SU-DHL-6 (cell line): ENCODE measurements around the gene PSKH1.

Experiments
- H2AFZ ChIP-seq: fragments of 200-600 bp; sonication (generic); 2 replicates; pipeline ENCODE4 v1.6.1; 2014; ENCODE audit warnings: low read depth, mild to moderate bottlenecking, moderate library complexity, mixed read lengths, antibody characterized with exemption, low read length; ENCODE audit not compliant: severe bottlenecking
- H3F3A ChIP-seq: fragments of 200-600 bp; shearing (Covaris generic); 2 replicates; pipeline ENCODE4 v1.6.0; 2016; ENCODE audit warnings: antibody characterized with exemption, mild to moderate bottlenecking; ENCODE audit not compliant: insufficient read depth
- H3K27ac ChIP-seq: fragments of 200-600 bp; sonication (generic); 2 replicates; pipeline ENCODE4 v1.5.1; 2016; ENCODE audit warnings: low read depth, mild to moderate bottlenecking, low read length, moderate library complexity, mixed read lengths
- H3K27me3 ChIP-seq: fragments of 200-600 bp; sonication (generic), shearing (Covaris generic); 2 replicates; pipeline ENCODE4 v1.6.0; 2014; ENCODE audit warnings: mild to moderate bottlenecking, low read length
- H3K36me3 ChIP-seq: fragments of 200-600 bp; sonication (generic); 2 replicates; pipeline ENCODE4 v1.6.1; 2014; ENCODE audit warnings: mild to moderate bottlenecking, low read length, mixed read lengths
- H3K4me2 ChIP-seq: fragments of 300-600, 200-600 bp; shearing (Covaris generic), sonication (generic); 2 replicates; pipeline ENCODE4 v1.6.0; 2014; ENCODE audit warnings: low read length, low read depth, mild to moderate bottlenecking; ENCODE audit not compliant: poor library complexity, severe bottlenecking
- H3K4me3 ChIP-seq: fragments of 200-600 bp; sonication (generic); 2 replicates; pipeline ENCODE4 v1.5.1; 2014; ENCODE audit warnings: antibody characterized with exemption, low read length, mild to moderate bottlenecking, mixed read lengths; ENCODE audit not compliant: insufficient read depth, poor library complexity, severe bottlenecking
- H3K79me2 ChIP-seq: fragments of 200-600 bp; sonication (generic); 2 replicates; pipeline ENCODE4 v1.6.1; 2014; ENCODE audit warnings: mild to moderate bottlenecking, low read length, moderate library complexity; ENCODE audit not compliant: insufficient read depth
- H3K9ac ChIP-seq: fragments of 200-600 bp; sonication (generic); 2 replicates; pipeline ENCODE4 v1.7.0; 2014; ENCODE audit warnings: mild to moderate bottlenecking, low read length
- H3K9me2 ChIP-seq: fragments of 200-600 bp; sonication (generic); replicated peaks from 2 replicates; pipeline ENCODE4 v1.6.1; 2014; ENCODE audit warnings: low read length; ENCODE audit not compliant: insufficient read depth
- H3K9me3 ChIP-seq: fragments of 200-600 bp; sonication (generic); 2 replicates; pipeline ENCODE4 v1.6.1; 2014; ENCODE audit warnings: low read length, mixed read lengths; ENCODE audit not compliant: insufficient read depth
- H4K20me1 ChIP-seq: fragments of 200-600 bp; sonication (generic); 2 replicates; pipeline ENCODE4 v1.6.1; 2014; ENCODE audit warnings: low read depth, mild to moderate bottlenecking, antibody characterized with exemption, low read length, moderate library complexity, mixed read lengths
- EZH2phosphoT487 ChIP-seq: fragments of 200-600 bp; sonication (generic), shearing (Covaris generic); conservative IDR thresholded peaks from 2 replicates; pipeline ENCODE4 v1.6.1; 2018; ENCODE audit warnings: mild to moderate bottlenecking, antibody characterized with exemption, low read length, moderate library complexity, mixed read lengths
- TF ChIP-seq, protein P1 (sequence below): fragments of 200-600 bp; sonication (generic); IDR thresholded peaks from one replicate; pipeline ENCODE4 v1.5.1; 2017; ENCODE audit warnings: antibody characterized with exemption, mild to moderate bottlenecking, low read length, moderate library complexity; ENCODE audit not compliant: insufficient read depth, poor library complexity, severe bottlenecking

PSKH1 gene

GRCh38 chr16:67942510-67943255, 49.6 kb downstream of the PSKH1 start:
- Histone ChIP-seq H4K20me1 (no peaks in the 10 kb centered on the region), H3K27ac (no peak overlapping the region), H3F3A (peaks cover 7% of the 10 kb centered on the region; the same call in 1 of the 2 replicates), H3K4me3 (no peak overlapping the region), H2AFZ (no peak overlapping the region), H3K9ac (no peak overlapping the region), H3K36me3 (no peaks in the 10 kb centered on the region), H3K27me3 (no peaks in the 10 kb centered on the region), H3K79me2 (peaks cover 8% of the 10 kb centered on the region; the same call in 1 of the 2 replicates), H3K9me3 (no peaks in the 10 kb centered on the region), H3K9me2 (no peaks in the 10 kb centered on the region), H3K4me2 (no peak overlapping the region)
- TF ChIP-seq, protein P1, sequence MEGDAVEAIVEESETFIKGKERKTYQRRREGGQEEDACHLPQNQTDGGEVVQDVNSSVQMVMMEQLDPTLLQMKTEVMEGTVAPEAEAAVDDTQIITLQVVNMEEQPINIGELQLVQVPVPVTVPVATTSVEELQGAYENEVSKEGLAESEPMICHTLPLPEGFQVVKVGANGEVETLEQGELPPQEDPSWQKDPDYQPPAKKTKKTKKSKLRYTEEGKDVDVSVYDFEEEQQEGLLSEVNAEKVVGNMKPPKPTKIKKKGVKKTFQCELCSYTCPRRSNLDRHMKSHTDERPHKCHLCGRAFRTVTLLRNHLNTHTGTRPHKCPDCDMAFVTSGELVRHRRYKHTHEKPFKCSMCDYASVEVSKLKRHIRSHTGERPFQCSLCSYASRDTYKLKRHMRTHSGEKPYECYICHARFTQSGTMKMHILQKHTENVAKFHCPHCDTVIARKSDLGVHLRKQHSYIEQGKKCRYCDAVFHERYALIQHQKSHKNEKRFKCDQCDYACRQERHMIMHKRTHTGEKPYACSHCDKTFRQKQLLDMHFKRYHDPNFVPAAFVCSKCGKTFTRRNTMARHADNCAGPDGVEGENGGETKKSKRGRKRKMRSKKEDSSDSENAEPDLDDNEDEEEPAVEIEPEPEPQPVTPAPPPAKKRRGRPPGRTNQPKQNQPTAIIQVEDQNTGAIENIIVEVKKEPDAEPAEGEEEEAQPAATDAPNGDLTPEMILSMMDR, result no peak
- TF ChIP-seq EZH2phosphoT487, result no peak

- no peak overlapping the region for H3K4me2 ChIP-seq
- no peak overlapping the region for H3K27ac ChIP-seq
- H3K9ac ChIP-seq, result no peak overlapping the region
- no peaks in the 10 kb centered on the region for H3K9me3 ChIP-seq
- H3K27me3 ChIP-seq, result no peaks in the 10 kb centered on the region
- H3K4me3 ChIP-seq, result no peak overlapping the region
- TF ChIP-seq, protein P1, result no peak
- no peak for TF ChIP-seq EZH2phosphoT487
- H4K20me1 ChIP-seq, result no peaks in the 10 kb centered on the region
- peaks cover 8% of the 10 kb centered on the region; the same call in 1 of the 2 replicates for H3K79me2 ChIP-seq
- no peaks in the 10 kb centered on the region for H3K36me3 ChIP-seq
- H3K9me2 ChIP-seq, result no peaks in the 10 kb centered on the region
- no peak overlapping the region for H2AFZ ChIP-seq
- H3F3A ChIP-seq, result peaks cover 7% of the 10 kb centered on the region; the same call in 1 of the 2 replicates
Measured at GRCh38 chr16:67943256-67943618, 50.2 kb downstream of the PSKH1 start.

DNA sequence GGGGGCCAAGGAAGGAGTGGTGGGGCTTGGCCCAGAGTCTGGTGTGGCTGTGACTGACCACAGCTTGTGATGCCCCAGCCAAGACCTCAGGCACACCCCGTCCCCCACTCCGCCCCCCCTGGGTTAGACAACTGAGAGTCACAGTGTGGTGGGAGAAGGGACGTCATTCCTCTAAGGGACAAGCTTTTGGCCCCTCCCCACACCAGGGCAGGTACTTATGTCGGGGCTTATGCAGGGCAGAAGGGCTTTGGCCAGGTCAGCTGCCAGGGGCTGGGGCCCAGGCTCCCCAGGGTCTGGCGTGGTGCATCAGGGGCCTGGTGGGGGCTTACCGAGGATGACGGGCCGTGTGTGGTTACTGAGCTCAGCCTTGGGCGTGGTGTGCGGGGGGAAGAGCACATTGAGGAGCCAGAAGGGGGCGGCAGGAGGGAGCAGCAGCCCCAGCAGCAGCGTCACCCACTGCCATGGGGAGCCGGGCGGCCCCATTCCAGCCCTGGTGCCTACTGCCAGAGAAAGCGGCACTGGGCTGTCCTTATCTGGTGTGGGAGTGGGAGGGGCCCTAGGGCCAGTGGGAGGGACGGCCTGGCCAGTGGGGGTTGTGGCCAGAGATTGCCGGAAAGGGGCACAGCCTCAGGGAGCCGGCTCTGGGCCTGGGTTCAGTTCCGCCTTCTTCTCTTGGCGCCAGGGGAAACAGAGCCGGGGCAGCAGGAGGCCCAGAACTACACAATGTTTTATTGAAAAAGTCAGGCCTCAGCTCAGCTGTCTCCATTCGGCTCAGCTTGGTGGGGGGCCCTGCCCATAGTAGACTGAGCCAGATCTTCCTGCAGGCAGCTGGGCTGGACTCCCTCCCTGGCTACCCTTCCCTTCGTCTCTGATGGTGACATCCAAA, 50.8 kb downstream of the PSKH1 start, which contains the start of gene LCAT:
Gene LCAT (minus strand): TSS at position 502 of the 886 bp plus-strand sequence. CDS start 19 bp downstream, at position 483.
- TF ChIP-seq, protein P1, result no peak
- TF ChIP-seq EZH2phosphoT487, result no peak
- peaks cover 8% of the 10 kb centered on the region; the same call in 1 of the 2 replicates for H3K79me2 ChIP-seq
- no peaks in the 10 kb centered on the region for H4K20me1 ChIP-seq
- peaks cover 7% of the 10 kb centered on the region; the same call in 1 of the 2 replicates for H3F3A ChIP-seq
- no peaks in the 10 kb centered on the region for H3K27me3 ChIP-seq
- no peak within 1 kb of the TSS for H3K4me3 ChIP-seq
- H3K9ac ChIP-seq, result no peak within 1 kb of the TSS
- no peaks in the 10 kb centered on the region for H3K36me3 ChIP-seq
- H2AFZ ChIP-seq, result no peak within 1 kb of the TSS
- no peak within 1 kb of the TSS for H3K27ac ChIP-seq
- H3K9me3 ChIP-seq, result no peaks in the 10 kb centered on the region
- no peak within 1 kb of the TSS for H3K4me2 ChIP-seq
- H3K9me2 ChIP-seq, result no peaks in the 10 kb centered on the region
